Prostate gland (tissue), 2 donors: Measurements from ENCODE around the gene SH2D3C. TPM values are rescaled to one million over a fixed set of nuclear protein-coding genes. Genes with fewer than 3 reads are reported as not detected.
A peak's percentile ranks its signal among the peaks of the same experiment; 100 is the strongest.

ENCODE experiments used
- DNase-seq: peaks from one replicate; pipeline ENCODE4 v3.0.0-alpha.2; 2019; ENCODE audit warnings: low spot score
- H3K27ac ChIP-seq, 2 donors: fragments of 200-600 bp; sonication (generic); 2 replicates each; pipeline ENCODE4 v1.5.1; 2017 to 2019
- H3K27me3 ChIP-seq: fragments of 200-600 bp; sonication (generic); replicated peaks from 2 replicates; pipeline ENCODE4 v1.5.1; 2019; ENCODE audit not compliant: insufficient read depth
- H3K36me3 ChIP-seq, 2 donors: fragments of 200-600 bp; sonication (generic); 1 replicate in 1 of 2; 2 replicates in 1 of 2; pipeline versions ENCODE4 v1.5.1 to v1.8.1; 2017 to 2019
- H3K4me1 ChIP-seq: fragments of 200-600 bp; sonication (generic); replicated peaks from 2 replicates; pipeline ENCODE4 v1.5.1; 2019
- H3K4me3 ChIP-seq, 2 donors: fragments of 200-600 bp; sonication (generic); 2 replicates each; pipeline ENCODE4 v1.5.1; 2017 to 2019
- H3K9me3 ChIP-seq: fragments of 200-600 bp; sonication (generic); 2 replicates; pipeline ENCODE4 v1.5.1; 2017
- CTCF ChIP-seq, 4 experiments: fragments of 200-600 bp in 2 of 4; fragments of 450-650 bp in 2 of 4; sonication (generic) in 2 of 4; IDR thresholded peaks; 1 replicate in 3 of 4; 2 replicates in 1 of 4; pipeline ENCODE4 v1.5.1; 2016 to 2019; ENCODE audit warnings: antibody characterized with exemption in 4 of 4, mild to moderate bottlenecking in 2 of 4, moderate library complexity in 2 of 4
- POLR2A ChIP-seq: fragments of 450-650 bp; IDR thresholded peaks from one replicate; pipeline ENCODE4 v1.6.1; 2016; ENCODE audit warnings: antibody characterized with exemption, mild to moderate bottlenecking
- POLR2AphosphoS5 ChIP-seq: sonication (generic); formaldehyde crosslinking; IDR thresholded peaks from one replicate; pipeline ENCODE4 v1.6.1; 2017; ENCODE audit warnings: antibody characterized with exemption
- WGBS: methylation state at CpG from one replicate; pipeline ENCODE4 v1.1.5; 2018; 5-methylcytosine and 5-hydroxymethylcytosine counted together
- intact Hi-C: fragments of 100-400 bp; cut with DNase I; formaldehyde crosslinking; loops from one replicate; pipeline ENCODE4 v1.14.2; 2022
- total RNA-seq, 2 donors: library from RNA; depleted of rRNA; stranded (reverse); fragments of >200 nt; gene quantifications; one replicate each; pipeline ENCODE4 v1.1.0, GENCODE V29; 2016

Gene SH2D3C
- total RNA-seq, 2 donors from 2014 or later, result 5.5 to 11.4 TPM

GRCh38 chr9:127698985-127699670, 79.3 kb downstream of the SH2D3C start:
- Histone ChIP-seq H3K36me3 (no peaks in the 10 kb centered on the region), H3K9me3 (no peaks in the 10 kb centered on the region), H3K27me3 (no peaks in the 10 kb centered on the region), H3K27ac (peak overlapping the region; percentile 66 to 68), H3K4me1 (no peaks in the 10 kb centered on the region), H3K4me3 (peak overlapping the region; percentile 9 to 22)
- TF ChIP-seq CTCF (IDR thresholded peaks at IDR 0.05), result peak in 2 of 4 experiments; percentile 20 to 25
- TF ChIP-seq POLR2AphosphoS5, result peak; percentile 91
- TF ChIP-seq POLR2A, result peak; percentile 58
- peak; percentile 94 for DNase-seq
- 11% methylated on average over 41 of the region's 41 CpGs for WGBS
- intact Hi-C loops, result no loop called here

DNA sequence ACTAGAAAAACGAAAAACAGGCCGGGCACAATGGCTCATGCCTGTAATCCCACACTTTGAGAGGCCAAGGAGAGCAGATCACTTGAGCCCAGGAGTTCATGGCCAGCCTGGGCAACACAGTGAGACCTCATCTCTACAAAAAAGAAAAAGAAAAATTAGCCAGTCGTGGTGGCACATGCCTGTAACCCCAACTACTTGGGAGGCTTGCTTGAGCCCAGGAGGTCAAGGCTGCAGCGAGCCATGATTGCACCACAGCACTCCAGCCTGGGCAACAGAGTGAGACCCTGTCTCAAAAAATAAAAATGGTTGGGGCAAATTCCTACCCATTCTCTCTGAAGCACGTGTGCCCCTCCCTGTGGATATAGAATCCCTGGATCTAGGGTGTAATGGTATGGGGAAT, 80.1 kb downstream of the SH2D3C start:
- H3K4me1 ChIP-seq, result no peaks in the 10 kb centered on the region
- H3K36me3 ChIP-seq, result no peaks in the 10 kb centered on the region
- H3K9me3 ChIP-seq, result no peaks in the 10 kb centered on the region
- TF ChIP-seq CTCF (IDR thresholded peaks at IDR 0.05), result no peak
- TF ChIP-seq POLR2AphosphoS5, result no peak
- no peak for TF ChIP-seq POLR2A
- WGBS, result 91% methylated on average over 5 of the region's 5 CpGs
- no peak overlapping the region for H3K27ac ChIP-seq
- intact Hi-C loops, result no loop called here
- no peak overlapping the region for H3K4me3 ChIP-seq
- DNase-seq, result no peak
- no peaks in the 10 kb centered on the region for H3K27me3 ChIP-seq

GRCh38 chr9:127697575-127697974, 80.9 kb downstream of the SH2D3C start:
- no peaks in the 10 kb centered on the region for H3K9me3 ChIP-seq
- DNase-seq, result no peak
- H3K27ac ChIP-seq, result no peak overlapping the region
- WGBS, result 74% methylated on average over 5 of the region's 5 CpGs
- no peak overlapping the region for H3K4me3 ChIP-seq
- H3K27me3 ChIP-seq, result no peaks in the 10 kb centered on the region
- TF ChIP-seq POLR2AphosphoS5 (no peak), CTCF (IDR thresholded peaks at IDR 0.05) (no peak), POLR2A (no peak)
- intact Hi-C loops, result no loop called here
- H3K36me3 ChIP-seq, result no peaks in the 10 kb centered on the region
- H3K4me1 ChIP-seq, result no peaks in the 10 kb centered on the region

GRCh38 chr9:127694890-127695720, 83.4 kb downstream of the SH2D3C start:
- no peak overlapping the region for H3K27ac ChIP-seq
- no peaks in the 10 kb centered on the region for H3K27me3 ChIP-seq
- DNase-seq, result no peak
- TF ChIP-seq POLR2AphosphoS5 (no peak), CTCF (IDR thresholded peaks at IDR 0.05) (no peak), POLR2A (no peak)
- H3K4me3 ChIP-seq, result no peak overlapping the region
- WGBS, result 41% methylated on average over 9 of the region's 9 CpGs
- no peaks in the 10 kb centered on the region for H3K9me3 ChIP-seq
- no peaks in the 10 kb centered on the region for H3K4me1 ChIP-seq
- H3K36me3 ChIP-seq, result no peaks in the 10 kb centered on the region
- intact Hi-C loops, result no loop called here
